HG02884 (cell line): Measurements from ENCODE around the gene ZZZ3.
"Not testable (repeated sequence)": the region's sequence is repeated elsewhere in the genome, so short reads cannot be mapped to it uniquely, and the experiment has no call there.

Experiments used
- ATAC-seq: cut with Tn5 transposase; IDR thresholded peaks from one replicate; pipeline ENCODE4 v1.9.1; 2021; ENCODE audit warnings: mild to moderate bottlenecking, moderate library complexity; ENCODE audit not compliant: unreplicated experiment

ZZZ3 gene

GRCh38 chr1:77682460-77683159, at the start of gene ZZZ3:
ZZZ3 (minus strand) TSS chr1:77682658; CDS start chr1:77633354, 49,304 bp downstream.
- peak; percentile 59 for ATAC-seq

- ATAC-seq: no peak
Observed at GRCh38 chr1:77732090-77732489, 49.6 kb upstream of the ZZZ3 start.

GRCh38 chr1:77725706-77726105, 43.2 kb upstream of the ZZZ3 start:
- ATAC-seq: no peak

GRCh38 chr1:77718181-77718580, 35.7 kb upstream of the ZZZ3 start:
- no peak for ATAC-seq

GRCh38 chr1:77716065-77716464, 33.6 kb upstream of the ZZZ3 start:
- ATAC-seq: no peak

- no peak for ATAC-seq
Observed at GRCh38 chr1:77709727-77710126, 27.3 kb upstream of the ZZZ3 start.

- ATAC-seq: no peak
Observed at GRCh38 chr1:77706321-77706720, 23.9 kb upstream of the ZZZ3 start.

GRCh38 chr1:77704736-77705135, 22.3 kb upstream of the ZZZ3 start:
- ATAC-seq: no peak

- ATAC-seq: not testable (repeated sequence)
Observed at GRCh38 chr1:77699673-77700072, 17.2 kb upstream of the ZZZ3 start.

GRCh38 chr1:77697441-77697840, 15.0 kb upstream of the ZZZ3 start:
- ATAC-seq: no peak

- ATAC-seq: peak; percentile 63
Observed at GRCh38 chr1:77688939-77689338, 6.5 kb upstream of the ZZZ3 start.

GRCh38 chr1:77687519-77687906, 5.1 kb upstream of the ZZZ3 start:
- no peak for ATAC-seq

GRCh38 chr1:77686796-77687518, 4.5 kb upstream of the ZZZ3 start:
- no peak for ATAC-seq

GRCh38 chr1:77683160-77684148, 996 bp upstream of the ZZZ3 start:
- peak; percentile 67 for ATAC-seq

- ATAC-seq: no peak
Observed at GRCh38 chr1:77680173-77680572, 2.3 kb downstream of the ZZZ3 start.

GRCh38 chr1:77678660-77679610, 3.5 kb downstream of the ZZZ3 start:
- no peak for ATAC-seq

- not testable (repeated sequence) for ATAC-seq
Observed at GRCh38 chr1:77674807-77675206, 7.7 kb downstream of the ZZZ3 start.

GRCh38 chr1:77673716-77674355, 8.6 kb downstream of the ZZZ3 start:
- no peak for ATAC-seq

- no peak for ATAC-seq
Observed at GRCh38 chr1:77673030-77673429, 9.4 kb downstream of the ZZZ3 start.

GRCh38 chr1:77672374-77672773, 10.1 kb downstream of the ZZZ3 start:
- ATAC-seq: no peak
